Middle frontal gyrus (tissue), 1 donor: ENCODE data around the gene KCNJ1.

Source experiments
- DNase-seq: peaks from one replicate; pipeline ENCODE4 v3.0.0-alpha.2; 2015; ENCODE audit warnings: low spot score; ENCODE audit errors: extremely low spot score

KCNJ1 gene

DNA sequence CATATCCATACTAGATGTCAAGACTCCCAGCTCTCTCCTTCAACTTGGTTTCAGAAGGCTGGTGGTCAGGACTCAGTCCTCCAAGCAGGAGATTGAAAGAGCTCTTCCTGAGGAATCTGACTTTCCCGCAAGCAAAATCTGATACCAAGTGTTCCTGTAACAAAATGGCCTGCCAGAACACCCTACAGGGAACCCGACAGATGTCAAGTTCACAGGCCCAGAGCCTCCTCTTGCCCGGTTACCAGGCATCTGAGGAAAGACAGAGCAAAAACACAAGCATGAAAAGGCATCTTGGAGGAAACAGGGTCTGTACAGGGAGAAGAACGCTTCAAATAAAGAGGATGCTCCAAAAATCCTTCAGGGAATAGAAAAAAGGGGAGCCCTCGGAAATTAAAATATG, 15.4 kb upstream of the KCNJ1 start:
- no peak for DNase-seq

DNA sequence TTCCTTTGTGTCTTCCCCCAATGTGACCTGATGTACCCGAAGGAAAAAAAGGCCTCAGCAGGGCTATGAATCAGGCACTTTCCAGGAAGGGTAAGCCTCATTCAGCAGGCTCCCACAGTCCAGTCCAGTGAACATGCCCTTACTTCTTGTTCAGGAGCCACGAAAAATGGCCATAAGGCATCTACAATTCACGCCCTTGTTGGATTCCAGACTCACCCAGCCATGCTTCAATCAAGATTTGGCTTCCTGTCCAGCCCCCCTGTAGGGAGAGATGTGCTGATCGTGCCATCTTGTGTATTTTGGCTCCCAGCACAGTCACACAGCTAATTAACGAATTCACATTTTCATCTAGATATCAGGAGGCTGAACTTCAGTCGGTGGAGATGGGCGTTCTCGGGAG, 14.1 kb upstream of the KCNJ1 start:
- DNase-seq = no peak

DNA sequence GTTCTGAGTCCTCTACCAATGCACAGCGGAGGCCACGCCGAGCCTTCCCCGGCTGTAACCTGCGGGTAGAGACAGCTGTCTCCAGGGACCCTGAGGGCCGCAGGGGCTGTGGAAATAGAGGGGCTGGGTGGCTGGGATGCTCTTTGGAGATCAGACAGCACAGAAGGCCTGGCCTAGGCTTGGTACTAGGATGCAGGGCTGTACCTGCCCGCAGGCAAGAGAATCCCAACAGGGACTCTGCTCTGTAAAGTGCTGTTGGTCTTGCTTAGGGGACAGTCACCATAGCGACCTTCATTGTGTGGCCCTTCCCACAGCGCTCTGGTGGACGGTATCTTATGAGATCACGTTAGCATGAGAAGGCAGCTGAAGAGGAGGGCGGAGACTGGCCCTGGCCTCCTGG, 12.7 kb upstream of the KCNJ1 start:
- DNase-seq = no peak

DNA sequence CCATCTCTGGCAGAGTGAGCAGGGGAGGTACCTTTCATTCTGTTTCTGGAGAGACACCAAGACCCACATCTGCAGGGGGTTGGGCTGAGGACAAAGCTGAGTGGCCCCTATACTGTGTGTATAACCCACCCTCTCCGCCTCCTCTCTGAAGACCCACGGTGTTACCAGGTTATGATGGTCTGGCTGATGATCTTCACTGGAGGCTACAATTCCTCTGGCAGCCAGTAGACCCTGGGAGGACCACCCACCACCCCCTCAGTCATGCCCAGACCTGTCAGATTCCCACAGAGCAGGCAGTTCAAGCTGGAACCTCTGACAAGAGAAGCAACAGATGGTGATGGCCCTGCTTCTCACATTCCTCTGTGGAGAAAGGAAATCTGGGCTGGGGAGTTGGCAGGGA, 11.4 kb upstream of the KCNJ1 start:
- DNase-seq = no peak

DNA sequence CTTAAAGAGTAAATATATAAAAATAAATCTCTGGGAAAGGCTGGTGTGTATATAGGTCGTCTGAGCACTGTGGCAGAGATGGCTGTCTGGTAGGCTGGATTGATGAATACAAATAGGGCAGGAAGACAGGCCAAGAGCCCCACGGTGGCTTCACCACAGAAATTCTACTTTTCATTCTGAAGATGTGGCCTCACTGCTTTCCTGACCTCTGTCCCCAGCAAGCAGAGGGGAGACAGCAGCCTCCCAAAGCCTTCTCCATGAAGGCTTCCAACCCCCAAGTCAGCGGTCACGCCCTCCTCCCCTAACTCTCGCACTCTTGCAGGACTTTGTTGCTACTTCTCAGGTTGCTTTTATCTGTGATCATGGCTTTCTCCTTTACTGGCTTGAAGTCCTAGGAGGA, 10.6 kb upstream of the KCNJ1 start:
- DNase-seq = no peak

DNA sequence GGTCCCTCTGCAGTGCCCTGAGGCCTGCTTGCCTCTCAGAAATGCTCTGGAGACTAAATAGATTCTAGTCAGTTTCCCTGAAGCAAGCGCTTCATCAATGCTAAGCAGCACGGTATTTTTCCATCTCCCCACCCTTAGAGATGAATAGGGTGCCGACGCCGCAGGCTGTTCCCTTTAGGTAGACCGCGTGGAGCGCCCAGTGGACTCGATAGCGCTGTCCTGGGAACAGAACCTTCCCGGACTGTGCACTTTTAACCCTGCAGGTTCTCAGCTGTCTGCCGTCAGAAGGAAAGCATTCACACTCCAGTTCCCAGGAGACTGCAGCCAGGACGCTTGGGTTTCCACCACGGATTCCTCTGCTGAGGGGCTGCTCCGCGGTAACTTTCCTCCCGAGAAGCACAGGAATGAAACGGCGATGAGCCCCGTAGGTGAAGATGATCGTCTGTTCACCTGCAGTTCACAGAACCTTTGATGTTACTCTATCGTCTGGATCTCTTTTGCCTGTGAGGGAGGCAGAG, 9.1 kb upstream of the KCNJ1 start:
- DNase-seq = no peak

DNA sequence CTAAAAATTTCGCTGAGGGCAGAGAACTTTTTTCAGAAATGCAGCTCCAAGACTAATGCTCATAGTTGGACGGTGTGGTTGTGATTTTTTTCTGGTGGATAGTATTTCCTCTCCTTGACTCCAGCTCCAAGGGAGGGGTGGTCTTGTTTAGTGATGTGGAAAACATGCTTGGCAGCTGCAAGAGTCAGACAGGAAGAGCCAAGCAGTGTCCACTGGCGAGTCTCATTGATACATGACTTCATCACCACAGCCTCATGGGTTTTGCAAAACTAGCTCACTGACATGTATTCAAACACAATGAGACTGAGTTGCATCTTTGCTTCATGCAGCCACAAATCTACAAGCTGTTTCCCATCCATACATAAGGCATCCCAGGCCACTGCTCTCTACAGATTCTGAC, 7.3 kb upstream of the KCNJ1 start:
- no peak for DNase-seq

DNA sequence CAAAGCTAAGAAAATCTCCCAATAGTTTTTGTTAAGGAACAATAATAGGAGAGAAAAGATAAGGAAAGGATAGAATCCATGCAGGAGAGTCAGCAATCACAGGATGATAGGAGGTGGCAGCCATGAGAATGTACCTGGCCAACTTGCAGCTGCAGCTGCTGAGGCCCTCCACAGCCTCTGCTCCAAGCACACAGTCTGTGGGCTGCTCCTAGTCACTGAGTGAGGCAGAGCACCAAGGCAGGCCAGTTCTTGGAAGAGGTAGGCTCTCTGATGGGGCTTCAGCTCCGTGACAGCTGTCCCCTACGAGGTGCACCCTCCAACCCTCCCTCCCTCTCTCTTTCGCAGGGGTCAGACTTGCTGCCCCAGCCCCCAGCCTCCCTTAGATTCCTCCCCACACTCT, 5.5 kb upstream of the KCNJ1 start:
- no peak for DNase-seq

DNA sequence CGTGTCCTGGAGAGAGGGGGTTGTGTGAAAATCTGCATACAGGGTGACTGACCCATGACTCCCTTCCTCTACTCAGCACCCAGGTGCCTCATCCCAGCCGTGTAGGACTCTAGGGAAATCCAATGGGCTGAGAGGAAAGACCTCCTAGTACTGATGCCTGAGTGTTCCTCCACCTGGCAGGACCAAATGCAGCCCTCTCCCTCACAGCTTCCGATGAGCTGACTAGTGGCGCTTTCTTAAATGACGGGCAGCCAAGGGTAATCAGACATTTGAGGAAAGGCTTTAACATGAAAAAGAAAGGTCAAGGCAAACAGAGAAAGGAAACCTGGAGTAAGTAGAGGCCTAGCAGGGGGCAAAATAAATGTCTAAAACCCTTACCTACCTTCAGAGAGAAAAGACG, 5.0 kb upstream of the KCNJ1 start:
- DNase-seq = no peak

DNA sequence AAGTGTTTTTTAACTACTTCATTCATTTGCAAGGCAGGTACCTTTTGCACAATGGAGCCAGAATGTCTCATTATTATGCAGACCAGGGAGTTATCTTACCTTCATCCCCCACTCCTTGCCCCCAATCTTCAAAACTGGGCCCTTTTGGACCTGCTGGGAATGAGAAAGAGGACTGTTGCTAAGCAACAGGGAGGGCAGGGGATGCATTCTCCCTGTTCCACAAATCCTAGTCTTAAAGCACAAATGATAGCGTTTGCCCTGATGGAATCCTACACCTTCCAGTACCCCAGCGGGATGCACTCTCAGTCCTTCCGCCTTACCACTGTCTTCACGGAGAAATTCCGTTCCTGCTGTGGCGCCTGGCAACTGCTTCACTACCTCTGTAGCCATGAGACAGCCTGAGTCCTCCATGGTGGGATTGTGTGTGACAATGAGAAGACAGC, 4.1 kb upstream of the KCNJ1 start:
- DNase-seq = no peak

DNA sequence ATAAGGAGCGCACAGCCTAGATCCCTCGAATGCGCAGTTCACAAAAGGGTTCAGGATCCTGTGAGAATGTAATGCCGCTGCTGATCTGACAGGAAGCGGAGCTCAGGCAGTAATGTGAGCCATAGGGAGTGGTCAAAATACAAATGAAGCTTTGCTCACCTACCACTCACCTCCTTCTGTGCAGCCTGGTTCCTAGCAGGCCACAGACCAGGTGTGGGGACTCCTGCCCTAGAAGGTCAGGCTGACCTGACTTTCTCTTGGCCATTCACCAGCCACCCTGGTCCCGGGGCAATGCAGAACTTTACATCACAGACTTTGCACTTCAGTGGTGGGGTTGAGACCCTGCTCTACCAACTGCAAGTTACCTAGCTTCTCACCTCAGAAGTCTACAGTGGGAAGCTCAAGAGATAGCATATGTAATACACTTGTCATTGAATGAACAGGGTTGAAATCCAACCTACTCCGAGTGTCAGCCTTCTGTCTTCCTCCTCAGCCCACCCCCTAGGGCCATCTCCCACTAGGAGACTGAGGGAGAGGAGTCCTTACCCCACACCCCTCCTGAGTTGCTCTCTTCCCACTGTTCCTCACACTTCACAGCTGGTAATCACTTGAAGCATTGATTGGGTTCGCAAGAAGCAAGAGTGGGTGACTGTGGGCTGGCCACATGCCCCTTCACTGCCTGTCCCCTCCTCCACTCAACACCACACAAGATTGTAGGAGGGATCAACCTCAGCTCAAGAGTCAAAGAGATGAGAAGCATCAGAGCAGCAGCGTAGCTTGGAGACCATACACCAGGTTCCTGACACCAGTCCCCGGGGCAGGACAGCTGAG, 2.0 kb upstream of the KCNJ1 start:
- no peak for DNase-seq

DNA sequence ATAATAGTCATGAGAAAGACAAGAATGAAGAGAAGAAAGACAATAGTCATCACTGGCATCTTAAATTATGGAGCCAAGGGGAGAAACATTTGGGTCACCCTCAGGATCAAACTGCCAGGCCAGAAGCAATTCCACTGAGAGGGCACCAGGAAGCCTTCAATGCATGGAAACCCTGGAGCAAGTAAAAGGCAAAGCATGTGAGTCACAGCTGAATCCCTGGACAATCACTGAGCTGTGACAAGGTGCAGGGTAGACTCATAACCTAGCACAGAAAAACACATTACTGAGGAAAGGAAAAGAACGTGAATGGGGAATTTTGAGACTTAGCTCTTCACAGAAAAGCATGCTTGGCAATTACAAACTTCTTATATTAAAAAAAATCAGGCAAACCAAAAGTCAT, 1.6 kb downstream of the KCNJ1 start:
- no peak for DNase-seq

DNA sequence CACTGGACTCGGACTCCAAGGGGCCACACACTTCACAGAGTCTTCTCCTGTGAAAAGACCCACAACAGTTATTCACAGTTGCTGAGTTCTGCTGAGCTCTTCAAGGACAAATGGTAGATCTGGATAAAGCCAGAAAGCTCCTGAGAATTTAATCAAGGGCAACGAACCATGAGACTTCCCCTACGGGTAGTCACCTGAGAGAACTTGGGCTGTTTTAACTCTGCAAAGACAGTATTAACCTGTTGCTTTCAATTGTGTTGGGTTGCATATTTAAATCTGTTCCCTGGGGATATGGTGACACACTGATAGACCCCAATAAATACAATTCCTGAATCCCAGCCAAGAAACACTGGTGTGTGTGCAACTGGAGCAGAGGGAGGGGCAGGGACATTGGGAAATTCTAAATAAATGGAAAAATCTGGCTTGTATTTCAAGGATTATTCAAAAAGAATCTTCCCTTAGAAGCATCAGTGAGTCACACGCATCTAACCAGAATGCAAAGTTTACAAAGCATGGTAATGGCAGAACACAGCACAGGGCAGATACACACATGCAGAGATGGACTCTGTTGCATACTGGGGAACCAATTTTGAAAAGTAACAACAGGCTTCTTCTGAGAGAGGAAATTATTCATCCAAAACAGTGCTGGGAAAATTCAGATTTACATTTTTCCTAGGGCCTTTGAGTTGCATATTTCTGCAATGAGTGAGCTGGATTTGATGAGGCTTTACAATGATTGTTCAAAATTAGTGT, 4.0 kb downstream of the KCNJ1 start:
- DNase-seq = no peak

DNA sequence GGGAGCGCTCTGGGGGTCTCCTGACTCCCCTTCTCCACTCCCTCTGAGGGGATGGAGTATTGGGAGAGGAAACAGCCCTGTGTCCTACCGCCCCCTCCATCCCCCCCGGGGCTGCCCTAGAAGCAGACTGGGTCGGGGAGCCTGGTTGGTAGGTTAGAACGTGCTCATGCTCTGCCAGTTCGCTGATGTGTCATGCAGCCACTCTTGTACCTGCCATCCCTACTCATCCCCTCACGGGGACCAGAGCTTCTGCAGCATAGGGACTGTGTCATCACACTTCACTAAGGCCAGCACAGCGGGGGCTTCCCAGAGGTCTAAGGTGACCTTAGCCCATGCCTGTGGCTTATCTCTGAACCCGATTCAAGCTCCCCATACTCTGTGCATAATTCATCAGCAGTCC, 4.7 kb downstream of the KCNJ1 start:
- DNase-seq = no peak

DNA sequence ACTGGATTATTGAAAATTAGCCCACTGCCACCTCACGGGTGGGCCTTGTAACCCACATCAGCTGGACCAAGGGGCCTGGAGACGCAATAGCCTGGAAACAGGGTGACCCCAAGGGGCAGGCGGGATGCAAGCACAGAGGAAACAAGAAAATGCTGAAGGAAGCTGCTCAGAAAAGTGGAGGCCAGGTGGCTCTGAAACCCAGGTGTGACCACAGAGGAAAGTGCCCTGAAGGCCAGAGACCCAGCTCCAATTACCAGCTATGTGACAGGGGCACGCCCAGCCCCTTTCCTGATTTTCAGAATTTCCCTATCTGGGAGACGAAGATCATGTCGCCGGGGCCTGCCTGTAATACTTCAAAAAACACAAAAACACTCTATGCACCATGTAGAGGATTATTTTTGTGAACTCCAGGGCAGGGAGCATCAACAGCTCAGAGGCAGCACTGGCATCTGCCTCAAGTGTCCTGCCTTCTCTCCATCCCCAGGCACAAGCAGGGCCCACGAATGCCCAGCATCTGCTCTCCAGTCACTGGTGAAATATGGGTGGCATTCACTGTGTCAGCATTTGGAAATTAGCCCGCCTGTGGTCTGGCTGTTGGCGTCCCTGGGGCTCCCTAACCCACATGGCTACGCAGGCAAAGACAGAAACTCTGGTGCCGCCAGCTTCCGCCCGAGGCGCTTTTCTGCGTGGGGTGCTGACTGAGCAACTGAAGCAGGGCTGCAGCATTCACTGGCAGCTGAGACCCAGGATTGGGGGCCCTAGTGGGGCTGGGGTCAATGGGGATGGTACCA, 6.3 kb downstream of the KCNJ1 start:
- DNase-seq = no peak

DNA sequence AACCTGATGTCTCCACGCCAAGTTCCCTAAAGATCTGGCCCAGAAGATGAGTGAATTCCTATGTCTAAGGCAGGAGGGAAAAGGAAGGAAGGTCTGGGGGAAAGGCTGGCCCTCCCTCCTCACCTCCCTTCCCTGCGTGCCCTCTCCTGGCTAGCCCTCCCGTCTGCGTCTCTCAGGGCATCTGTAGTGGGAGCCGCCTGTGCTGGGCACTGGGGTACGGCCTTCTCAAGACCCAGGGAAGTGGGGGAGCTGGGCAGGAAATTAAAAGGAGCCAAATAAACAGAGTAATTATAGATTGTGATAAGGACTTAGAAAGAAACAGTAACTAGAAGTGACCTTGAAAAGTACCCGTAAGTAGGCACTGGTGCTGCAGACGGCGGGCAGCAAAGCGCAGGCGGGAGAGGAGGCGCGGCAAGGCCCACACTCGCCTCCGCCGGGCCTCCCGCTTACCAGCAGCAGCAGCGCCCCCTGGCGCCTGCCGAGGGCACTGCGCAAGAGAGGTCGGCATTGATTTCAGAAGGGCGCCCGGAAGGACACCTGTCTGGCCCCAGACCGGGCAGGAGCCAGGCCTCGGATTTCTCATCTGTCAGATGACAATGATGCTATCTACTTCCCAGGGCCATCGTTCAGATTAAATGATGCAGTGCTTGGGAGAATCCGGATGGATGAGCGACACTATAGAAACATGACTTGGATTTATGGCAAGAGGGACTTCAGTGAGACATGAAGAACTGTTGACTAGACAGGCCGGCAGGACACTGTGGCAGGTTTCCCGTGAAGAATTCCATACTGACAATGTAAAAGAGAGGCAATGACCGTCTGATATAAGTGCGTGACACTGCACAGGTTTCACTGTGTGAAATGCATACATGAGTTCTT, 7.3 kb downstream of the KCNJ1 start:
- no peak for DNase-seq

DNA sequence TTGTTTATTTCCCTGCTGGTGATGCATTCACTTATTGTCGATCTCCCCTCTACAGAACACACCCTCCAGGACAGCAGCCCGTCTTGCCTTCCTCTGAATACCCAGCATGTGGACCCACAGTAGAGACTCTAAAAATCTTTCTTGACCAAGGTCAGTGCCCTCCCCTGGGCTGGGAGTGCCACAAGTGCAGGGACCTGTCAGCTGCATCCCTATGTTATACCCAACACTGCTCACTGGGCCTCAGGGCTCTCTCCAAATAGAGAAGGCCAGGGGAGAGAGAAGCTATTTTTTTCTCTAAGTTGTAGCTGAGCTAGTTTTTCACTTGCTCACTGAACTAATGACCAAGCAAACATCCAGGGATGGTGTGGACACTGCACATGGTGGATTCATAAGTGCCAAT, 9.8 kb downstream of the KCNJ1 start:
- no peak for DNase-seq

DNA sequence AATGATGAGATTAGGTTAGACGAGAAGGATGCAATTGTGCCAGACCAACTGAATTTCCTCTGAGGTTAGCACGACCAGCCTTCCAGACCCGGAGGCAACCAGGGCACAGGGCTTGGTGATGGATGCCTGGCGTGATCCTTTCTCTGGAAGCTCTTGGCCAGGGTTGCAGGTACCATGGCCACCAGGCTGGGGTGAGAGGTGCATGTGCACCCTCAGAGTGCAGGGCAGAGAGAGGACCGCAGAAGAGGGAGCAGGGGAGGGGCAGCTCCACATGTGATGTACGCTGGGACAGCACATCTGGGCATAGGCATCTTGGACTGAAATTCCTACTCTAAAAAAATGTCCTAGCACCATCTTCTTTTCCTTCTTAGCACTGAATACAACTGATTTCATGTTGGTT, 10.9 kb downstream of the KCNJ1 start:
- DNase-seq = no peak

DNA sequence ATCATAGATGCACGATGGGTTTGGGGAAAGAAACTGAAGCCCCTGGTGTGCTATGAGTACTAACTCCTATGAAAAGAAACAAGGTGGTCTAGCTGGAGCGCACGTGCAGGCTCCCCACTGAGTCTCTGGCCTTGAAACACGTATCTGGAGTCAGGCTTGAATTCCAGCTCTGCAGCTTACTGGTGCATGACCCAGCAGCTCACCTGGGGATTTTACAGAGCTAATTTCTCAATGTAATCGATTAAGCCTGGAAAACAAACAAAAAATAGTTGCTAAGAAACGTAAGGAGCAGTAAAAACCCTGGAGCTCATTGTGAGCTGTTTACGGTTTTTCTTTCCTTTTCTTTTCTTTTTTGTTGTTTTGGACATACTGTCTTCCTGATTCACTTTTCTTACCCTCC, 12.3 kb downstream of the KCNJ1 start:
- no peak for DNase-seq

DNA sequence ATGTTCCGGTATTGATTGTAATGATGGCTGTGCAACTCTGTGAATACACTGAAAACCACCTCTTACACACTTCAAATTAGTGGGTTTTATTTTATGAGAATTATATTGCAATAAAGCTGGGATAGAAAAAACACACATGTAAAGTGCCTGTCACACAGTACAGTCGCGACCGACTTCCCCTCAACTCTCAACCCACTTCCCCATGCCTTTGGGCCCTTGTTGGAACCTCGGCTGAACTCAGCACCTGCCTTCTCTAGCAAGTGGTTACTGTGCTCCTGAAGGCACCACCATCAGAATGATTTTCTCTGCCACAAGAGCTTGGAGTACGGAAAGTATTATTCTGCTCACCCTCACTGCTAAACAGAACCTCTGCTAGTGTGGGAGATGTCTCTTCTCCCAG, 13.5 kb downstream of the KCNJ1 start:
- no peak for DNase-seq
